HG02852 (cell line): ENCODE measurements around the gene FAM200A.
"Not testable (repeated sequence)": the region's sequence is repeated elsewhere in the genome, so short reads cannot be mapped to it uniquely, and the experiment has no call there.

Experiments
- ATAC-seq: cut with Tn5 transposase; IDR thresholded peaks from one replicate; pipeline ENCODE4 v1.9.1; 2021; ENCODE audit warnings: mild to moderate bottlenecking, moderate library complexity; ENCODE audit not compliant: unreplicated experiment

FAM200A gene

DNA sequence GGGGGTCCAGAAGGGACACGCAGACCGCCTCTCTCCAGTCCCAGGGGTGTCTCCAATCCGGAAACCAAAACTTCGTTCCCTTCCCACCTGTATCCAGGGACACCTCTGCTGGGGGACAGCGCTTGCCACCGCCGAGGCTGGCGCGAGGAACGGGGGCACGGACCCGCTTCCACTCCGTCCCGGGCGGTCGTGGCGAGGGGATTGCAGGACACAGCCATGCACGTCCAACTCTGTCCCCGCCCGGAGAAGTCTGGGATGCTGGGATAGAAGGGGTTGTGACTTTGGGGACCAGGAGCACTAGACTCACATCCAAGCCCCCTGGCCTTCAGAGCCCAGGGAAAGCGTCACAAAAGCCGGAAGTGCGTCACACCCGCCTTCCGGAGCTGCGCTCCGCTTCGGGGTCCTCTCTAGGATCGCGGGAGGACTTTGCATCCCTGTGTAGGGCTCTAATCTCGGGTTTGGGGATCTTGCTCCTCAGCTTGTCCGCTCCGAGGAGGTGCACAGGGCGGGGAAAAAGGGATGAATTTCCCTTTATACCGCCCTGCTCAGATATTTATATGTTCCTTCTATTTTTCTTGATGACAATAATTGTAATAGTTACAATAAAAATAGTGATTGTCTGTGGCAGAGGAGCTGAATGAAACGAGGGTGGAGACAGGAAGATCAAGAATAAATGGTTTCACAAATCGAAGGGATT lies at the start of gene FAM200A:
FAM200A (minus strand) TSS at position 348 of the 697 bp plus-strand sequence. CDS start 3,707 bp downstream, outside the sequence.
- peak; percentile 96 for ATAC-seq

GRCh38 chr7:99599836-99600235 lies 47.9 kb upstream of the FAM200A start:
- no peak for ATAC-seq

- no peak for ATAC-seq
Measured at GRCh38 chr7:99597762-99598501, 46.0 kb upstream of the FAM200A start, which contains the start of gene TMEM225B. TSS of gene TMEM225B (plus strand) at chr7:99598267. CDS start at chr7:99604389, 6,122 bp downstream.

DNA sequence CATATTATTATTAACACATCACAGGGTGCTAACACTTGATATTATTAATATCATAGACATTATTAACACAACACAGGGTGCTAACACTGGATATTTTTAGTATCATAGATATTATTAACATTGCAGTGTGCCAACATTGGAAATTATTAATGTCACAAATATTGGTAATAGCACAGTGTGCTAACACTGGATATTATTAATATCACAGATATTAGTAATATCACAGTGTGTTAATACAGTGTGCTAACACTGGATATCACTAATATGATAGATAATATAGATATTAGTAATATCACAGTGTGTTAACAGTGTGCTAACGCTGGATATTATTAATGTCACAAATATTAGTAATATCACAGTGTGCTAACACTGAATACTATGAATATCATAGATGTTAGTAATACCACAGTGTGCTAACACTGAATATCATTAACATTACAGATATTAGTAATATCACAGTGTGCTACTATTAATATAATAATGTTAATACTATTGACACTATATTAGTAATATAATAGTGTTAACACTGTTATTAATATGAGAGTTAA lies 44.6 kb upstream of the FAM200A start:
- ATAC-seq: no peak

DNA sequence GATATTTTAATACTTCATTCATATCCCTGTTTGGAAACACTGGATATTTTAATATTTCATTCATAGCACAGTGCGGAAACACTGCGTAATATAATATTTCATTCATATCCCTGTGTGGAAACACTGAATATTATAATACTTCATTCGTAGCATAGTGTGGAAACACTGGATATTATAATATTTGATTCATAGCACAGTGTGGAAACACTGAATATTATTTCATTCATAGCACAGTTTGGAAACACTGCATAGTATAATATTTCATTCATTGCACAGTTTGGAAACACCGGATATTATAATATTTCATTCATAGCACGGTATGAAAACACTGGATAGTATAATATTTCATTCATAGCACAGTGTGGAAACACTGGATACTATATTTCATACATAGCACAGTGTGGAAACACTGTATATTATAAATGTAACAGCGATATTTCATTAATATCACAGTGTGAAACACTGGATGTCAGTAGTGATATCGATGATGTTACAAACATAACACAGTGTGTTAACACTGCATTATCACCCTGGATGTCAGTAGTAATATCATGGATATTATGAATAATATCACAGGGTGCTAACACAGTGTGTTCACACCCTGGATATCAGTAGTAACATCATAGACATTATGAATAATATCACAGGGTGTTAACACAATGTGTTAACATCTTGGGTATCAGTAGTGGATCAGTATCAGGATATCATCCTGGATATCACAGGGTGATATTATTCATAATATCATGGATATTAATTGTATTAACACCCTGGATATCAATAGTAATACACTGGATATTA lies 43.2 kb upstream of the FAM200A start:
- no peak for ATAC-seq

DNA sequence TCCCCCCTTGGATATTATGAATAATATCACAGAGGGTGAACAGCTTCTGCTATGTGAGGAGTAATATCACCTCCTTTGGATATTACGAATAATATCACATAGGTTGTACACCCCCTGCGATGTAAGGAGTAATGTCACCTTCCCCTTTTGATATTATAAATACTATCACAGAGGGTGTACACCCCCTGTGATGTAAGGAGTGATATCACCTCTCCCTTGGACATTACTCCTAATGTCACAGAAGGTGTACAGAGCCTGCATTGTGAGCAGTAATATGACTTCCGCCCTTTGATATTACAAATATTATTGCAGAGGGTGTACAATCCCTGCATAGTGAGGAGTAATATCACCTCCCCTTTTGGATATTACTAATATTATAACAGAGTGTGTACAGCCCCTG lies 37.0 kb upstream of the FAM200A start:
- no peak for ATAC-seq

DNA sequence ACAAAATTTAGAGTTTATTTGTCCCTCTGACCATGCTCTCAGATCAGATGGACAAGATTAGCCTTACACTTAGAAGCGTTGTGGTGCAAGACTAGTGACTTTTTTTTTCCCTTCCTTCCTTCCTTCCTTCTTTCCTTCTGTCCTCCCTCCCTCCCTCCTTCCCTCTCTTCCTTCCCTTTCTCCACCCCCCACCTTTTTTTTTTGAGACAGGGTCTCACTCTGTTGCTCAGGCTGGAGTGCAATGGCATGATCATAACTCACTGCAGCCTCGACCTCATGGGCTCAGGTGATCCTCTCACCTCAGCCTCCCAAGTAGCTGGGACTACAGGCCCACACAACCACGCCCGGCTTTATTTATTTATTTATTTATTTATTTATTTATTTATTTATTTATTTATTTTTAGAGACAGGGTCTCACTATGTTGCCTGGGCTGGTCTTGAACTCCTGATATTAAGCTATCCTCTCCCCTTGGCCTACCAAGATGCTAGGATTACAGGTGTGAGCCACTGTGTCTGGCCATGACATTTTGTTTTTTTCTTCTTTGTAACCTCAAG lies 28.9 kb upstream of the FAM200A start:
- not testable (repeated sequence) for ATAC-seq

- no peak for ATAC-seq
Measured at GRCh38 chr7:99579956-99580777, 28.3 kb upstream of the FAM200A start.

- no peak for ATAC-seq
Measured at GRCh38 chr7:99579281-99579955, 27.5 kb upstream of the FAM200A start.

- no peak for ATAC-seq
Measured at GRCh38 chr7:99576251-99576650, 24.3 kb upstream of the FAM200A start.

- ATAC-seq: no peak
Measured at GRCh38 chr7:99573257-99573656, 21.3 kb upstream of the FAM200A start.

- ATAC-seq: no peak
Measured at GRCh38 chr7:99571768-99572167, 19.9 kb upstream of the FAM200A start.

DNA sequence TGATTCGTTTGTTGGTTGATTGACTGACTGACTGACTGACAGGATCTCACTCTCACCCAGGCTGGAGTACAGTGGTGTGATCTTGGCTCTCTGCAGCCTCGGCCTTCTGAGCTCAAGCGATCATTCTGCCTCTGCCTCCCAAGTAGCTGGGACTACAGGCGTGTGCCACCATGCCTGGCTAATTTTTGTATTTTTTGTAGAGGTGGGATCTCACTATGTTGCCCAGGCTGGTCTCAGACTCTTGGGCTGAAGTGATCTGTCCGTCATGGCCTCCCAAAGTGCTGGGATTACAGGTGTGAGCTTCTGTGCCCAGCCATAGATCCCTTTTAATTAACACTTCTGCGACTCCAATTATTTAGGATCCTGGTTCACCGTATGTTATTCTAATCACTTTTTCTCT lies 16.9 kb upstream of the FAM200A start:
- not testable (repeated sequence) for ATAC-seq

- ATAC-seq: no peak
Measured at GRCh38 chr7:99563650-99564049, 11.7 kb upstream of the FAM200A start.

GRCh38 chr7:99562832-99563231 lies 10.9 kb upstream of the FAM200A start:
- ATAC-seq: no peak

DNA sequence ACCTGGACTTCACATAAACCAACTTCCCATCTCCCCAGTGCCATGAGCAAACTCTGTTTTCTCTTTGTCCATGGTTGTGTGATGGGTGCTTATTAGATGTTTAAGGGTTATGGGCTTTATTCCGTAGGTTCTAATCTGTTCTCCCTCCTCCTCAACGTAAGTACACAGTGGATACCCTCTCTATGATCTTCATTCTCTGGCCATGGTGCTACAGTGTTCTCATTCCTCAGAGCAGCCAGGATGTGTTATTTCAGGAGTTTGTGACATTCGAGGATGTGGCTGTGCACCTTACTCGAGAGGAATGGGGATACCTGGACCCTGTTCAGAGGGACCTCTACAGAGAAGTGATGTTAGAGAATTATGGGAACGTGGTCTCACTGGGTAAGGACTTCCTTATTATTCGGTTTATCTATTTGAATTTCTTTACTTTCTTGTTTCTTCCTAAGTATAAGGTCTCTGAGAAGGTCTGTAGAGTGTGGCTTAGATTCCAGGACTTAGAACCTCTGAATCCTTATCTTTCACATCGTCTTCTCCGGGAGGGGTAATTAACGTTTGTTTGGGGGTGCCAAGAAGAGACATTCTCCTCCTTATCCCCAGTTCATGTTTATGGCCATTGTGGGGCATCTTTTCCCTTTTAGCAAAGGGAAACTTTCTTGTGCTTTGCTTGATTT lies 10.3 kb upstream of the FAM200A start:
- no peak for ATAC-seq

DNA sequence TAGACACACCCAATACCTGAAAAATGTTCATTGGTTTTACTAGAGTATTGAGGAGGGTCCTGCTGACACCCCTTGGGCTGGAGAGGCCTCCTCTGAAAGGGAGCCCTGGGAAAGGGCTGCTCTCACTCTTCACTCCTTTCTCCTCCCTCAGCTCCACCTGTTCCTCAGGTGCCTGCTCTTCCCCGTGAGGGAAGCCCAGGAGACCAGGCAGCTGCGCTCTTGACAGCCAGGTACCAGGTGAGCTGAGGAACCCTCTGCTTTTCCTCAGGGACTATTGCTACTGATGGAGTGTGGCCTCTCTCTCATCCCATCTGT lies 9.8 kb upstream of the FAM200A start:
- ATAC-seq: no peak

GRCh38 chr7:99560834-99561736 lies 9.2 kb upstream of the FAM200A start:
- no peak for ATAC-seq
